Measurements from ENCODE around the gene HLA-DOB.
"Not testable (repeated sequence)": the region's sequence is repeated elsewhere in the genome, so short reads cannot be mapped to it uniquely, and the experiment has no call there.

The HLA-DOB gene

GRCh38 chr6:32807020-32807580, 9.7 kb downstream of the HLA-DOB start:
- peak; percentile 6 for DNase-seq

DNA sequence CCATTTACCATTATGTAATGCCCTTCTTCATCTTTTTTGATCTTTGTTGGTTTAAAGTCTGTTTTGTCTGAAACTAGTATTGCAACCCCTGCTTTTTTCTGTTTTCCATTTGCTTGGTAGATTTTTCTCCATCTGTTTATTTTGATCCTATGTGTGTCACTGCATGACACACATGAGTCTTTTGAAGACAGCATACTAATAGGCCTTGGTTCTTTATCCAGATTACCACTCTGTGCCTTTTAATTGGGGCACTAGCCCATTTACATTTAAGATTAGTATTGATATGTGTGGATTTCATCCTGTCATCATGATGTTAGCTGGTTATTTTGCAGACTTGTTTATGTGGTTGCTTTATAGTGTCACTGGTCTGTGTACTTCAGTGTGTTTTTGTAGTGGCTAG, 11.4 kb downstream of the HLA-DOB start:
- DNase-seq, result not testable (repeated sequence)

DNA sequence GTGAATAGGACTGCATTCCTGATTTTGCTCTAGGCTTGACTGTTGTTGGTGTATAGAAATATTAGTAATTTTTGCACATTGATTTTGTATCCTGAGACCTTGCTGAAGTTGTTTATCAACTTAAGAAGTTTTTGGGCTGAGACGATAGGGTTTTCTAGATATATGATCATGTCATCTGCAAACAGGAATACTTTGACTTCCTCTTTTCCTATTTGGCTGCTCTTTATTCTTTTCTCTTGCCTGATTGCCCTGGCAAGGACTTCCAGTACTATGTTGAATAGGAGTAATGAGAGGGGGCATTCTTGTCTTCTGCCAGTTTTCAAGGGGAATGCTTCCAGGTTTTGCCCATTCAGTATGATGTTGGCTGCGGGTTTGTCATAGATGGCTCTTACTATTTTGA, 13.4 kb downstream of the HLA-DOB start:
- no peak for DNase-seq

GRCh38 chr6:32799740-32800139, 17.1 kb downstream of the HLA-DOB start:
- no peak for DNase-seq

GRCh38 chr6:32799168-32799567, 17.6 kb downstream of the HLA-DOB start:
- DNase-seq, result no peak

DNA sequence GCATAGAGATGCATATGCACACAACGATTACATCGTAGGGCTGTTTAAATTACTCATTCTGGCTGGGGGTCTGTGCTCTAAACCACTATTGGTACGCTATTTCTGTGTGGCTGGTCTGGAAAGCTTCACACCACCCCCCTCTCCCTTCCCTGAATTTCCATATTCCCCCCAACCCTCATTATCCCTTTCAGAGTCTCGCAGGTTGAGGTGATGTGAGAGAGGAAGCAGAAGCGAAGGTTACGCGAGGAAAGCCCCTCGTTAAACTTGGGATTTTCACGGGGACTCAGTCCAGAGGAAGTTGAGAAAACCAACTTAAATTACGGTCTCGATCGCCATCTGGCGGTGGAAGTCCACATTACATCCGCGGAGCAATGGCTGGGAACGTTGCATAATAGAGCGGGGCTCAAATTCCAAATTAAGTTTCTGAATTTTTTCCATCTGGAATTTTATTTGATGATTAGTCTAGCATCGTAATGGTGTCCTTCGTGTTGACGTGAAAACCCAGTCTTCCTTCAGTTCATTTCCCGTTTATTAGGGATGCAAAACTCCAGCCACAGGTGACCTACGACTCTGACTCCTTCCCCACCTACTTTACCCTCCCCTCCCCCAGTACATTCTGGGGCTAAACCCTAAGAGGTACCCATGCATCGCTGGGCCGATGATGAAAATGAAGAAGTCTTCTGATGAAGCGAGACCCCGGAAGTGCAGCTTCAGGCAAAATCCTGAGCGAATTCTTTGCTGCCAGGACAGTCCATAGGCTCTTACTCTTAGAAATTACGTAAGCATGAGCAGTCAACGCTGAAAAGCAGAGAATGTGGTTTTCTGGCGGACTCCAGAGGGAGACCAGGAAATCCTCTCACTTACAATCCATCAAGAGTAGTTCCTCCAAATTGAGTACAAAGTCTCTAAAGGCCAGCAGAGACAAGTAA, 19.7 kb downstream of the HLA-DOB start:
- DNase-seq, result peak; percentile 21

- DNase-seq, result no peak
These were observed 22.3 kb downstream of the HLA-DOB start for GRCh38 chr6:32794510-32794909.

GRCh38 chr6:32792901-32793435, 23.8 kb downstream of the HLA-DOB start:
- DNase-seq, result no peak

GRCh38 chr6:32790306-32790705, 26.5 kb downstream of the HLA-DOB start:
- no peak for DNase-seq

DNA sequence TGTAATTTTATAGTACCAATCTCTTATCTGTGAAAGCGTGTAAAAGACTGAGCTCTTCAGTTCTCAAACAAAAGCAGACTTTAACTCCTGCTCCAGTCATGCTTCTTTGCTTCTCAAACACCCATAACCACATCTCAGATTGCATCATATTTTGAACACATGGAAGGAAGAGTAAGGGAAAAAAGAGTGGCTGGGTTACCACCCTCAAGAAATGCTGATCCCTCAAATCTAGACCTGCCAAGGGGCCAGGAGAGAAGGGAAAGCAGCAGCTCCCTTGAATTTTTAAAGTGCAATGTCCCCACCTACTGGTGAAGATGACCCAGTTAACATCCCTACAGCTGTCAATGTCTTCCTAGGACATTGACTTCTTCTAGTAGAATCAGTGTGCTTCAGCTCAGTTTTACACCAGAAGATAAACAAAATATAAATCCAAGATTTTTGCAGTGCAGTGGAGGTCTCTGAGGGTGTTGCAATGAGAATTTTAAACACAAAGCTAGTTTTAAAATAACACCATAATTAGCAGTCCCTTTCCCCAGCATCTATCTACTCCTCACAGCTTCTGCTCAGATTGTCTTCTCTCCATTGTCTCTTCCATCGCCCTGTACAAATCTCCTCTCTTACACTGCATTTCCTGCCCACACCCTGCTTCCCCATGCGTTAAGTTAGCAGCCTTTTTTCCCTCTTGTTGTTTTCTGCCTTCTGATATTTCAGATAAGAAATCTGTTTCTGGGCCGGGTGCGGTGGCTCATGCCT, 30.8 kb downstream of the HLA-DOB start:
- peak; percentile 15 for DNase-seq

GRCh38 chr6:32782923-32783322, 33.9 kb downstream of the HLA-DOB start:
- DNase-seq, result not testable (repeated sequence)

DNA sequence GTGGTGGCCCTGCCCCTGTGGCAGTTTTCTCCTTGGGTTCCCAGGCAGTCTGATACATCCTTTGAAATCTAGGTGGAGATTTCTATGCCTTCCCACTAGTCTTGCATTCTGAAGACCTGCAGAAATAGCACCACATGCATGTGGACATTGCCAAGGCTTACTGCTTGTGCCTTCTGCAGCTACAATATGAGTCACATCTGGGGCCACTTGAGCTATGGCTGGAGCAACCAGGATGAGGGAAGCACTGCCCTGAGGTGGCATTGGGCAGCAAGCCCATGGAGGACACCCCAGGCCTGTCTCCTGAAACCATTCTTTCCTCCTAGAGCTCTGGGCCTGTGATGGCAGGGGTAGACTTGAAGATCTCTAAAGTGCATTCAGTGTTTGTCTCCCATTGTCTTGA, 37.8 kb downstream of the HLA-DOB start:
- DNase-seq, result no peak

- DNase-seq, result no peak
These were observed 41.7 kb downstream of the HLA-DOB start for GRCh38 chr6:32775071-32775470.

DNA sequence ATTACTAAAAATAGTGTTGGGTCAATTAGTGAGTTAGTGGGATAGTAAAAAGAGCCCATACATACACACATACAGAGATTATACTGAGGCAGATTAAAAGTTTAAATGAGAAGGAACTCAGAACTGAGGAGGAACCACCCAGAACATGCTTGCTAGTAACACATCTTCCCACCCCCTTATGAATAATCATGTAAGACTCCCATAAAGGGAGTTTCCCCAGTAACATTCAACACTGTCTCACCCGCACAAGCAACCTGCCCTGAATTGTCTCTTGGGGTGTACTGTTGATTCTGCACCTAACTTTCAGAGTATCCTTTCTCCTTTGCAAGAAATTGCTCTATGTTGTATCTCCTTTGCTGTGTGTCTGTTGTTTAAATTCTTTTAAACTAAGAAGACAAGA, 42.4 kb downstream of the HLA-DOB start:
- DNase-seq, result no peak

GRCh38 chr6:32772656-32773055, 44.1 kb downstream of the HLA-DOB start:
- no peak for DNase-seq

- DNase-seq, result no peak
These were observed 52.8 kb downstream of the HLA-DOB start for GRCh38 chr6:32764048-32764447.

DNA sequence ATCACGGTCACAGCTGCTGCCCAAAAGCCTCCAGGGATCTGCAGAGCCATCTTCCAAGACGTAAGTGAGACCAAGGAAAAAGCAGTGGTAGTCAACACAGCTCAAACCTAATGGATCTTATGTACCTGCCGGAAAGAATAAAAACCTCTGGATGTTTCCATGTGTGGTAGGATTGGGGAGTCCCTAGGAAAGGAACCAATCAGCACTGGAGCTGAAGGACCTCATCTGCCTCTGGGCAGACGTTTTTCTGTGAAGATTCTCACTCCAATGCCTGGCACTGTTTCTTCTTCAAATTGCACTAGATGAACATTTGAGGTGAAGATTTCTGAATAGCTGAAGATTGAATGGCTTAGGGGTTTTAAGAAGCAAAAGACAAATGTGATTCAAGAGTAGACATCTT, 53.4 kb downstream of the HLA-DOB start, which contains the start of gene HLA-DQB2:
HLA-DQB2 (minus strand) TSS at position 112 of the 400 bp plus-strand sequence; CDS start at position 50, 62 bp downstream.
- no peak for DNase-seq

Measured in COR-L47 (cell line).